B cell (primary cell): ENCODE measurements around the gene LIMD2. TPM values are rescaled to one million over a fixed set of nuclear protein-coding genes. Genes with fewer than 3 reads are reported as not detected.

Experiments used
- ATAC-seq: fragments of 200-7000 bp; cut with Tn5 transposase; one replicate; pipeline ENCODE4 v1.10.0; 2021; ENCODE audit warnings: low read depth, mild to moderate bottlenecking, moderate number of reproducible peaks, moderate library complexity
- CTCF ChIA-PET: fragments of 350-600 bp; sonication (Branson Sonifier 250); formaldehyde crosslinking; loops from one replicate; lab custom pipeline; 2021; ENCODE audit warnings: antibody characterized with exemption, inconsistent platforms; lab: Charles Lee
- POLR2A ChIA-PET: fragments of 350-600 bp; sonication (Branson Sonifier 250); formaldehyde crosslinking; loops from one replicate; lab custom pipeline; 2021; ENCODE audit warnings: antibody characterized with exemption; lab: Charles Lee
- DNase-seq: peaks from one replicate; pipeline ENCODE4 v3.0.0; 2013
- H2AFZ ChIP-seq: 2 replicates; pipeline ENCODE4 v1.6.1; 2012; ENCODE audit warnings: mild to moderate bottlenecking, low read depth, low read length; ENCODE audit not compliant: insufficient read depth, poor library complexity, severe bottlenecking
- H3K27ac ChIP-seq, 2 donors: 1 replicate in 1 of 2; 2 replicates in 1 of 2; pipeline ENCODE4 v1.5.1; 2012 to 2013; ENCODE audit warnings: low read length in 2 of 2, mild to moderate bottlenecking in 2 of 2, moderate library complexity in 1 of 2
- H3K27me3 ChIP-seq, 4 experiments: fragments of 200-600 bp in 1 of 4; sonication (generic) in 1 of 4; replicated peaks in 1 of 4; 1 replicate in 2 of 4; 2 replicates in 2 of 4; pipeline versions ENCODE4 v1.6.1 to v1.7.0; 2013 to 2016; ENCODE audit warnings: low read length in 3 of 4, mild to moderate bottlenecking in 2 of 4, mixed read lengths in 1 of 4, moderate library complexity in 1 of 4; ENCODE audit not compliant: insufficient read depth in 4 of 4, control insufficient read depth in 3 of 4; ENCODE audit errors: control extremely low read depth in 1 of 4
- H3K36me3 ChIP-seq, 2 experiments: replicated peaks in 1 of 2; 1 replicate in 1 of 2; 2 replicates in 1 of 2; pipeline versions ENCODE4 v1.6.1 to v1.7.1; 2013; ENCODE audit warnings: low read length in 1 of 2; ENCODE audit not compliant: insufficient read depth in 2 of 2, control insufficient read depth in 1 of 2; ENCODE audit errors: control extremely low read depth in 1 of 2, extremely low read depth in 1 of 2
- H3K4me1 ChIP-seq, 2 donors: fragments of 200-600 bp in 1 of 2; sonication (generic) in 1 of 2; 1 replicate in 1 of 2; 2 replicates in 1 of 2; pipeline versions ENCODE4 v1.5.1 to v1.6.1; 2013 to 2017; ENCODE audit warnings: low read length in 2 of 2; ENCODE audit not compliant: control insufficient read depth in 2 of 2, insufficient read depth in 2 of 2
- H3K4me2 ChIP-seq: replicated peaks from 2 replicates; pipeline ENCODE3; 2012; ENCODE audit warnings: mild to moderate bottlenecking, low read depth, low read length; ENCODE audit not compliant: poor library complexity, severe bottlenecking
- H3K4me3 ChIP-seq, 5 experiments: fragments of 200-600 bp in 1 of 5; sonication (generic) in 1 of 5; 1 replicate in 3 of 5; 2 replicates in 2 of 5; pipeline versions ENCODE4 v1.5.1 to v1.7.0; 2011 to 2016; ENCODE audit warnings: low read length in 4 of 5, mild to moderate bottlenecking in 4 of 5, low read depth in 2 of 5, control low read depth in 1 of 5, moderate library complexity in 1 of 5; ENCODE audit not compliant: insufficient read depth in 1 of 5; ENCODE audit errors: control extremely low read depth in 1 of 5, extremely low read depth in 1 of 5
- H3K79me2 ChIP-seq: fragments of 200-600 bp; sonication (generic); one replicate; pipeline ENCODE4 v1.6.0; 2016; ENCODE audit warnings: low read length; ENCODE audit not compliant: control insufficient read depth, insufficient read depth
- H3K9ac ChIP-seq: fragments of 200-600 bp; sonication (generic); 2 replicates; pipeline ENCODE4 v1.6.1; 2017; ENCODE audit warnings: mild to moderate bottlenecking, low read length, moderate library complexity
- H3K9me3 ChIP-seq, 3 donors: one replicate each; pipeline versions ENCODE4 v1.6.1 to v1.7.1; 2013; ENCODE audit warnings: low read length in 2 of 3; ENCODE audit not compliant: control insufficient read depth in 2 of 3, insufficient read depth in 1 of 3; ENCODE audit errors: control extremely low read depth in 1 of 3
- H4K20me1 ChIP-seq: 2 replicates; pipeline ENCODE4 v1.6.0; 2012; ENCODE audit warnings: mild to moderate bottlenecking, low read length; ENCODE audit not compliant: insufficient read depth, control insufficient read depth, poor library complexity, severe bottlenecking
- H3K27ac Mint-ChIP-seq: one replicate; pipeline ENCODE4 v1.8.0; 2021; ENCODE audit warnings: mixed read lengths
- H3K27me3 Mint-ChIP-seq: one replicate; pipeline ENCODE4 v1.8.0; 2021; ENCODE audit warnings: mixed read lengths
- H3K4me1 Mint-ChIP-seq: one replicate; pipeline ENCODE4 v1.8.0; 2021; ENCODE audit warnings: mixed read lengths
- H3K4me3 Mint-ChIP-seq: one replicate; pipeline ENCODE4 v1.8.0; 2021; ENCODE audit warnings: mixed read lengths
- H3K9me3 Mint-ChIP-seq: one replicate; pipeline ENCODE4 v1.8.0; 2022; ENCODE audit warnings: mixed read lengths; ENCODE audit not compliant: insufficient read depth
- EZH2 ChIP-seq: IDR thresholded peaks from 2 replicates; pipeline ENCODE4 v1.6.1; 2012; ENCODE audit warnings: borderline replicate concordance, low read depth, mild to moderate bottlenecking, moderate library complexity, low read length; ENCODE audit not compliant: insufficient read depth, poor library complexity, severe bottlenecking
- WGBS: methylation state at CpG from one replicate; pipeline ENCODE4 v1.1.5; 2013; ENCODE audit warnings: missing lambda C conversion rate; ENCODE audit not compliant: insufficient coverage; 5-methylcytosine and 5-hydroxymethylcytosine counted together
- intact Hi-C: fragments of 100-400 bp; cut with micrococcal nuclease; formaldehyde crosslinking; loops from one replicate; pipeline ENCODE4 v1.10.0; 2022
- polyA plus RNA-seq: library from polyadenylated mRNA; depleted of rRNA; stranded (reverse); fragments of >200 nt; gene quantifications from 2 replicates; pipeline ENCODE4 v1.2.3, GENCODE V29; 2012
- total RNA-seq, 2 donors: library from RNA; stranded (reverse); fragments of 120-200 nt in 1 of 2; gene quantifications; 1 replicate in 1 of 2; 2 replicates in 1 of 2; pipeline versions ENCODE4 v1.2.3 to v1.2.4, GENCODE V29; 2013 to 2022
- TF ChIP-seq, protein P1 (sequence below): fragments of 200-600 bp; IDR thresholded peaks from one replicate; pipeline ENCODE4 v1.8.0; 2022; ENCODE audit warnings: antibody characterized with exemption, mild to moderate bottlenecking

LIMD2 gene
- total and polyA plus RNA-seq, 2 donors (not counting 1 experiment from before 2014, with no cell fraction given) = 587 to 1,396 TPM

DNA sequence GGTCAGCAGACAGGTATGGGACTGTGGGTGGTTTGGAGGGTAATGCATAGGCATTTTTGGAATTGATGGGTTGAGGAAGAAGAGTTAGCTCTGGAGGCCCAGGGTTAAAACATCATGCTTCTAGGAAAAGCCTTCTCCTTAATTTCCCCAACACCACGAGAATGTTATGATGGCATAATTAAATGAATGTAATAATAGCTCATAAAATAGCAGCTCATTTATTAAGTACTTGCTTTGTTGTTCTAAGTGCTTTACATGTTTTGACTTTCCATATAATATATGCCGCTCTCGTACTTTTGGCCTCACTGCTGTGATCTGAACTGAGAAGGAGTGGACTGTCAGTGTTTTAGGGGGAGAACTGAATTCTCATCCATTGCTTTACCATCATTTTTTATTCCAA is 14.3 kb downstream of the LIMD2 start:
- POLR2A ChIA-PET = interaction anchor here (1.1 kb wide), 1 partner anchor 9 kb away, joined by 11 read pairs; no protein-coding TSS in a partner anchor
- intact Hi-C loops = no loop called here
- Histone ChIP-seq H3K79me2 (peaks cover 13% of the 10 kb centered on the region), H2AFZ (no peak overlapping the region), H3K27me3 (no peaks in the 10 kb centered on the region), H3K9ac (no peak overlapping the region), H3K4me3 (no peak overlapping the region), H3K36me3 (peaks cover 6 to 74% of the 10 kb centered on the region in 2 experiments), H3K27ac (no peak overlapping the region), H3K9me3 (peaks cover 0 to 5% (median 0%) of the 10 kb centered on the region in 3 donors), H3K4me2 (no peak overlapping the region), H4K20me1 (no peaks in the 10 kb centered on the region), H3K4me1 (no peaks in the 10 kb centered on the region)
- no peak overlapping the region for H3K27ac Mint-ChIP-seq
- CTCF ChIA-PET = interaction anchor here (1.2 kb wide), 1 partner anchor 10 kb away, joined by 3 read pairs; no protein-coding TSS in a partner anchor
- TF ChIP-seq EZH2 = no peak
- TF ChIP-seq, protein P1, sequence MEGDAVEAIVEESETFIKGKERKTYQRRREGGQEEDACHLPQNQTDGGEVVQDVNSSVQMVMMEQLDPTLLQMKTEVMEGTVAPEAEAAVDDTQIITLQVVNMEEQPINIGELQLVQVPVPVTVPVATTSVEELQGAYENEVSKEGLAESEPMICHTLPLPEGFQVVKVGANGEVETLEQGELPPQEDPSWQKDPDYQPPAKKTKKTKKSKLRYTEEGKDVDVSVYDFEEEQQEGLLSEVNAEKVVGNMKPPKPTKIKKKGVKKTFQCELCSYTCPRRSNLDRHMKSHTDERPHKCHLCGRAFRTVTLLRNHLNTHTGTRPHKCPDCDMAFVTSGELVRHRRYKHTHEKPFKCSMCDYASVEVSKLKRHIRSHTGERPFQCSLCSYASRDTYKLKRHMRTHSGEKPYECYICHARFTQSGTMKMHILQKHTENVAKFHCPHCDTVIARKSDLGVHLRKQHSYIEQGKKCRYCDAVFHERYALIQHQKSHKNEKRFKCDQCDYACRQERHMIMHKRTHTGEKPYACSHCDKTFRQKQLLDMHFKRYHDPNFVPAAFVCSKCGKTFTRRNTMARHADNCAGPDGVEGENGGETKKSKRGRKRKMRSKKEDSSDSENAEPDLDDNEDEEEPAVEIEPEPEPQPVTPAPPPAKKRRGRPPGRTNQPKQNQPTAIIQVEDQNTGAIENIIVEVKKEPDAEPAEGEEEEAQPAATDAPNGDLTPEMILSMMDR = no peak
- DNase-seq (no peak), ATAC-seq (no peak)
- WGBS = no CpG with 5 or more reads among the region's 3 CpGs
- H3K4me1 Mint-ChIP-seq = no peaks in the 10 kb centered on the region
- H3K27me3 Mint-ChIP-seq = no peaks in the 10 kb centered on the region
- no peaks in the 10 kb centered on the region for H3K9me3 Mint-ChIP-seq
- no peak overlapping the region for H3K4me3 Mint-ChIP-seq

DNA sequence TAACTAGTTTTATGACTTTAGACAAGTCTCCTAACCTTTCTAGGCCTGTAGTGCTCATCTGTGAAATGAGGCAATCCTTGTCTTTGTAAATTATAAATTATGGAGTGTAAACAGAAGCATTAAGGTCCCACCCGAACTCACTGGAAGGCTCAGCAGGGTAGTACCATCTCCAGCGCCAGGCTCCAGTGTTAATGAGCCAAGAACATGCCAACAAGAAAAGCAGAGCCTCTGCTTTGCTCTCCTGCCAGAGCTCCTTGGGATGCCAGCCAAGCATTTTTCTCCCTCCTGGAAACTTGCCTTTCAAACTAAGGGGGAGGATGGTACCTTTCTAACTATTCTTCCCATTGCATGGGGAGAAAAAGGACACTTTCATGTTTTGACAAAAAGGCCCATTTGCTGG is 14.9 kb downstream of the LIMD2 start:
- Mint-ChIP-seq H3K27me3 (no peaks in the 10 kb centered on the region), H3K27ac (no peak overlapping the region), H3K9me3 (no peaks in the 10 kb centered on the region), H3K4me1 (no peaks in the 10 kb centered on the region), H3K4me3 (no peak overlapping the region)
- ATAC-seq = no peak
- Histone ChIP-seq H4K20me1 (no peaks in the 10 kb centered on the region), H3K9me3 (peaks cover 0 to 5% (median 0%) of the 10 kb centered on the region in 3 donors), H3K4me1 (no peaks in the 10 kb centered on the region), H3K4me2 (no peak overlapping the region), H2AFZ (no peak overlapping the region), H3K4me3 (no peak overlapping the region), H3K79me2 (peaks cover 16% of the 10 kb centered on the region), H3K36me3 (peaks cover 6 to 73% of the 10 kb centered on the region in 2 experiments), H3K27ac (no peak overlapping the region), H3K9ac (no peak overlapping the region), H3K27me3 (no peaks in the 10 kb centered on the region)
- no peak for DNase-seq
- CTCF ChIA-PET = interaction anchor here (1.2 kb wide), 1 partner anchor 9 kb away, joined by 3 read pairs; no protein-coding TSS in a partner anchor
- intact Hi-C loops = no loop called here
- no peak for TF ChIP-seq EZH2
- TF ChIP-seq, protein P1 = no peak
- POLR2A ChIA-PET = interaction anchor here (1.1 kb wide), 1 partner anchor 10 kb away, joined by 11 read pairs; no protein-coding TSS in a partner anchor
- WGBS = 100% methylated on average over 2 of the region's 2 CpGs
